ENCODE data around the gene FGF18.

DNA sequence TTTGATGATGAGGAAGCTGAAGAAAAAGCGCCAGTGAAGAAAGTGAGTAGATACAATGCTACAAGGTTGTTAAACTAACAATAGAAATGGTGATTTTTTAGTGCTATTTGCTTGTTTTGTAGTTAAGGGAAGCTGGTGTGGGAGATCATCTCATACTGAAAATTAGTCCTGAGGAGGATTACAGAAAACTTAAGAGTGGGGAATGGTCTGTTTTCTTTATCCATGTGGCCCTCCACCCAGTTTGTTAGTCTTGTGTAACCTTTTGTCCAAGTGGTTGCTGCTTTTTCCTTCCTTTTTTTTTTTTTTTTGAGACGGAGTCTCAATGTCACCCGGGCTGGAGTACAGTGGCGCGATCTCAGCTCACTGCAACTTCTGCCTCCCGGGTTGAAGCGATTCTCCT, 19.3 kb upstream of the FGF18 start:
- no peak for TF ChIP-seq TAF1 (conservative IDR thresholded peaks at IDR 0.05)
- TF ChIP-seq, protein P1, sequence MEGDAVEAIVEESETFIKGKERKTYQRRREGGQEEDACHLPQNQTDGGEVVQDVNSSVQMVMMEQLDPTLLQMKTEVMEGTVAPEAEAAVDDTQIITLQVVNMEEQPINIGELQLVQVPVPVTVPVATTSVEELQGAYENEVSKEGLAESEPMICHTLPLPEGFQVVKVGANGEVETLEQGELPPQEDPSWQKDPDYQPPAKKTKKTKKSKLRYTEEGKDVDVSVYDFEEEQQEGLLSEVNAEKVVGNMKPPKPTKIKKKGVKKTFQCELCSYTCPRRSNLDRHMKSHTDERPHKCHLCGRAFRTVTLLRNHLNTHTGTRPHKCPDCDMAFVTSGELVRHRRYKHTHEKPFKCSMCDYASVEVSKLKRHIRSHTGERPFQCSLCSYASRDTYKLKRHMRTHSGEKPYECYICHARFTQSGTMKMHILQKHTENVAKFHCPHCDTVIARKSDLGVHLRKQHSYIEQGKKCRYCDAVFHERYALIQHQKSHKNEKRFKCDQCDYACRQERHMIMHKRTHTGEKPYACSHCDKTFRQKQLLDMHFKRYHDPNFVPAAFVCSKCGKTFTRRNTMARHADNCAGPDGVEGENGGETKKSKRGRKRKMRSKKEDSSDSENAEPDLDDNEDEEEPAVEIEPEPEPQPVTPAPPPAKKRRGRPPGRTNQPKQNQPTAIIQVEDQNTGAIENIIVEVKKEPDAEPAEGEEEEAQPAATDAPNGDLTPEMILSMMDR (IDR thresholded peaks at IDR 0.05; ENCODE audit: low read depth, low read length, missing input control): no peak
- TF ChIP-seq RXRA (IDR thresholded peaks at IDR 0.05): no peak
- TF ChIP-seq, protein P2, sequence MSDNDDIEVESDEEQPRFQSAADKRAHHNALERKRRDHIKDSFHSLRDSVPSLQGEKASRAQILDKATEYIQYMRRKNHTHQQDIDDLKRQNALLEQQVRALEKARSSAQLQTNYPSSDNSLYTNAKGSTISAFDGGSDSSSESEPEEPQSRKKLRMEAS (IDR thresholded peaks at IDR 0.05): no peak
